ENCODE results near the gene CNTN6.

- TF ChIP-seq CTCF (IDR thresholded peaks at IDR 0.05) (no peak), EZH2 (IDR thresholded peaks at IDR 0.05; ENCODE audit: borderline replicate concordance, insufficient read depth, low read depth, low read length, poor library complexity, severe bottlenecking) (no peak)
Measured at GRCh38 chr3:1294586-1294985, 201.8 kb downstream of the CNTN6 start.
